22Rv1 (cell line): ENCODE data around the gene SMYD3.

Experiments
- ZFX ChIP-seq: fragments of 450-650 bp; IDR thresholded peaks from 2 replicates; pipeline ENCODE4 v1.6.1; 2017; ENCODE audit warnings: antibody characterized with exemption, borderline replicate concordance
- TF ChIP-seq, protein P1 (sequence below): fragments of 450-650 bp; IDR thresholded peaks from 2 replicates; pipeline ENCODE4 v1.5.1; 2017; ENCODE audit warnings: mild to moderate bottlenecking

DNA sequence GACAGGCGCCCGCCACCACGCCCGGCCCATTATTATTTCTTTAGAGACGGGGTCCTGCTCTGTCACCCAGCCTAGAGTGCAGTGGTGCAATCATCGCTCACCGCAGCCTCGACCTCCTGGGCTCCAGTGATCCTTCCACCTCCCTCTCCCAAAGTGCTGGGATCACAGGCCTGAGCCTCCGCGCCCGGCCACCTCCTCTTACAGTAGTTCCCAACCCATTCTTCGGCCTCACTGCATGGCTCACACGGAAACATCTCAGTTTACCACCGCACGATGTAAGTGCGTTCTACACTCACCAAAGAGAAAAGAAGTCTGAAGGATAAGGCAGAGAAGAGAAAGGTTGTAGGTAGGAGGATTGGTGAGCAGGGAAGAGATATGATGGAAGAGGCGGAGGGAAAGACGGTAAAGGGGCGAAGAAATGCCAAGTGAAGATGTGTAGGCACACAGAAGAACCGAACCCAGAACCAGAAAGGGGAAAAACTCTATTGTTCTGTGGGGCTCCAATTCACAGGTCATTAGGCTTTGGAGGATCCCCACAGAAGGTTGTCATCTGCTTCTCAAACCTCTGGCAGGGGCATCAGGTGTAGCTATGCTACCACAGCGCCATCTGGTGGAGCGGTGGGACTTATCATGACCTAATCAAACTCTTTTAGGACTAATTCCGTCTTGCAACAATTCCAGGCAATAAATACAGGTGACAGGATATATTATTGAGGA, 504.2 kb downstream of the SMYD3 start:
- TF ChIP-seq, protein P1, sequence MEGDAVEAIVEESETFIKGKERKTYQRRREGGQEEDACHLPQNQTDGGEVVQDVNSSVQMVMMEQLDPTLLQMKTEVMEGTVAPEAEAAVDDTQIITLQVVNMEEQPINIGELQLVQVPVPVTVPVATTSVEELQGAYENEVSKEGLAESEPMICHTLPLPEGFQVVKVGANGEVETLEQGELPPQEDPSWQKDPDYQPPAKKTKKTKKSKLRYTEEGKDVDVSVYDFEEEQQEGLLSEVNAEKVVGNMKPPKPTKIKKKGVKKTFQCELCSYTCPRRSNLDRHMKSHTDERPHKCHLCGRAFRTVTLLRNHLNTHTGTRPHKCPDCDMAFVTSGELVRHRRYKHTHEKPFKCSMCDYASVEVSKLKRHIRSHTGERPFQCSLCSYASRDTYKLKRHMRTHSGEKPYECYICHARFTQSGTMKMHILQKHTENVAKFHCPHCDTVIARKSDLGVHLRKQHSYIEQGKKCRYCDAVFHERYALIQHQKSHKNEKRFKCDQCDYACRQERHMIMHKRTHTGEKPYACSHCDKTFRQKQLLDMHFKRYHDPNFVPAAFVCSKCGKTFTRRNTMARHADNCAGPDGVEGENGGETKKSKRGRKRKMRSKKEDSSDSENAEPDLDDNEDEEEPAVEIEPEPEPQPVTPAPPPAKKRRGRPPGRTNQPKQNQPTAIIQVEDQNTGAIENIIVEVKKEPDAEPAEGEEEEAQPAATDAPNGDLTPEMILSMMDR: peak; percentile 98
- TF ChIP-seq ZFX: no peak
